Fibroblast of the aortic adventitia (primary cell): ENCODE measurements around the gene SLC5A12. TPM values are rescaled to one million over a fixed set of nuclear protein-coding genes. Genes with fewer than 3 reads are reported as not detected.

Experiments
- DNase-seq: peaks from one replicate; pipeline ENCODE4 v3.0.0-alpha.2; 2010; ENCODE audit warnings: low read depth
- H3K4me3 ChIP-seq: 2 replicates; pipeline ENCODE4 v1.5.1; 2011; ENCODE audit warnings: low read depth, mild to moderate bottlenecking, control low read depth, low read length, moderate library complexity
- CTCF ChIP-seq: IDR thresholded peaks from 2 replicates; pipeline ENCODE4 v1.5.1; 2011; ENCODE audit warnings: mild to moderate bottlenecking, low read length, control low read depth, inconsistent platforms; ENCODE audit not compliant: insufficient read depth
- total RNA-seq: library from RNA; depleted of rRNA; stranded (reverse); fragments of >200 nt; gene quantifications from 2 replicates; pipeline ENCODE4 v1.2.3, GENCODE V29; 2012; ENCODE audit warnings: low replicate concordance

SLC5A12 gene
- total RNA-seq, 1 donor: 0.09 TPM

GRCh38 chr11:26712497-26712896, 9.4 kb downstream of the SLC5A12 start:
- no peak for TF ChIP-seq CTCF
- H3K4me3 ChIP-seq: no peak overlapping the region
- no peak for DNase-seq

GRCh38 chr11:26710489-26710888, 11.4 kb downstream of the SLC5A12 start:
- no peak for TF ChIP-seq CTCF
- DNase-seq: no peak
- no peak overlapping the region for H3K4me3 ChIP-seq

GRCh38 chr11:26708736-26709456, 13.0 kb downstream of the SLC5A12 start:
- no peak for TF ChIP-seq CTCF
- no peak overlapping the region for H3K4me3 ChIP-seq
- no peak for DNase-seq

- no peak overlapping the region for H3K4me3 ChIP-seq
- TF ChIP-seq CTCF: no peak
- no peak for DNase-seq
These were observed 15.7 kb downstream of the SLC5A12 start for GRCh38 chr11:26706181-26706580.

GRCh38 chr11:26704249-26704648, 17.6 kb downstream of the SLC5A12 start:
- no peak for TF ChIP-seq CTCF
- H3K4me3 ChIP-seq: no peak overlapping the region
- DNase-seq: no peak

- no peak overlapping the region for H3K4me3 ChIP-seq
- no peak for DNase-seq
- no peak for TF ChIP-seq CTCF
These were observed 18.3 kb downstream of the SLC5A12 start for GRCh38 chr11:26703411-26704191.
